Measurements from ENCODE around the gene PSMB5. TPM values are rescaled to one million over a fixed set of nuclear protein-coding genes. Genes with fewer than 3 reads are reported as not detected.

The PSMB5 gene
- total and polyA plus RNA-seq, 2 of the 13 experiments (the other 11 are each of a cell fraction or from before 2014, with no cell fraction given): 705 to 871 TPM

GRCh38 chr14:23071244-23071920, 36.7 kb upstream of the PSMB5 start (continued):
- no peak for TF ChIP-seq PBX3 (CRISPR knock-in tag; IDR thresholded peaks at IDR 0.05; ENCODE audit: borderline replicate concordance)
- TF ChIP-seq SOX13 (IDR thresholded peaks at IDR 0.05): no peak
- peak in 1 of 2 experiments; percentile 34; a peak in 2 of 4 replicates for TF ChIP-seq SOX13 (CRISPR knock-in tag; conservative IDR thresholded peaks at IDR 0.05 in 1 of 2, IDR thresholded peaks at IDR 0.05 in 1 of 2)
- 0 out of 2 replicates have a peak, but pooled peaks have one; percentile 68 for TF ChIP-seq ZBTB7B (CRISPR knock-in tag; IDR thresholded peaks at IDR 0.05)
- TF ChIP-seq ZNF124 (CRISPR knock-in tag; IDR thresholded peaks at IDR 0.05): peak; percentile 87; the same call in 1 of the 2 replicates
- TF ChIP-seq ZNF552 (CRISPR knock-in tag; IDR thresholded peaks at IDR 0.05; ENCODE audit: borderline replicate concordance): 0 out of 2 replicates have a peak, but pooled peaks have one; percentile 15
- TF ChIP-seq SMARCC2 (IDR thresholded peaks at IDR 0.05): no peak
- peak; percentile 65 for TF ChIP-seq PHF5A (CRISPR knock-in tag; IDR thresholded peaks at IDR 0.05; ENCODE audit: low read depth, unreplicated experiment)
- TF ChIP-seq MBNL3 (CRISPR knock-in tag; conservative IDR thresholded peaks at IDR 0.05): no peak
- 0 out of 2 replicates have a peak, but pooled peaks have one; percentile 30 for TF ChIP-seq ZNF576 (CRISPR knock-in tag; IDR thresholded peaks at IDR 0.05)
- no peak; the same call in 1 of the 2 replicates for TF ChIP-seq PRMT3 (CRISPR knock-in tag; IDR thresholded peaks at IDR 0.05; ENCODE audit: borderline replicate concordance, low read depth)
- TF ChIP-seq NFE2 (CRISPR knock-in tag; IDR thresholded peaks at IDR 0.05): no peak
- TF ChIP-seq ZNF737 (CRISPR knock-in tag; IDR thresholded peaks at IDR 0.05; ENCODE audit: borderline replicate concordance): no peak
- TF ChIP-seq ARNT2 (CRISPR knock-in tag; IDR thresholded peaks at IDR 0.05; ENCODE audit: low read depth): peak; percentile 95; the same call in 1 of the 2 replicates
- no peak for TF ChIP-seq ZFP36 (IDR thresholded peaks at IDR 0.05; ENCODE audit: borderline replicate concordance, low read depth, low read length, partially characterized antibody)
- TF ChIP-seq ZNF512 (CRISPR knock-in tag; IDR thresholded peaks at IDR 0.05): 0 out of 2 replicates have a peak, but pooled peaks have one; percentile 80
- TF ChIP-seq NR1H2 (CRISPR knock-in tag; IDR thresholded peaks at IDR 0.05; ENCODE audit: borderline replicate concordance, low read depth): no peak
- peak; percentile 90 for TF ChIP-seq SMAD3 (CRISPR knock-in tag; IDR thresholded peaks at IDR 0.05)
- TF ChIP-seq ZFP37 (CRISPR knock-in tag; IDR thresholded peaks at IDR 0.05; ENCODE audit: borderline replicate concordance): no peak; the same call in 1 of the 2 replicates
- no peak for TF ChIP-seq ZNF761 (CRISPR knock-in tag; conservative IDR thresholded peaks at IDR 0.05)
- peak; percentile 39; the same call in 1 of the 2 replicates for TF ChIP-seq HINFP (CRISPR knock-in tag; IDR thresholded peaks at IDR 0.05; ENCODE audit: low read depth)
- TF ChIP-seq SNAI1 (CRISPR knock-in tag; IDR thresholded peaks at IDR 0.05; ENCODE audit: borderline replicate concordance): 0 out of 2 replicates have a peak, but pooled peaks have one; percentile 64
- peak; percentile 61; the same call in 1 of the 2 replicates for TF ChIP-seq NAIF1 (CRISPR knock-in tag; IDR thresholded peaks at IDR 0.05; ENCODE audit: borderline replicate concordance)
- 0 out of 2 replicates have a peak, but pooled peaks have one; percentile 23 for TF ChIP-seq HNF4A (CRISPR knock-in tag; IDR thresholded peaks at IDR 0.05)
- peak; percentile 76; the same call in 1 of the 2 replicates for TF ChIP-seq ZNF547 (CRISPR knock-in tag; IDR thresholded peaks at IDR 0.05)
